Upper lobe of left lung (tissue), 6 donors: ENCODE measurements around the gene PLEKHF1. TPM values are rescaled to one million over a fixed set of nuclear protein-coding genes. Genes with fewer than 3 reads are reported as not detected.
"Not testable (repeated sequence)": the region's sequence is repeated elsewhere in the genome, so short reads cannot be mapped to it uniquely, and the experiment has no call there.

Experiments
- ATAC-seq, 2 donors: fragments of 200-7000 bp; cut with Tn5 transposase; one replicate each; pipeline ENCODE4 v1.9.1; 2022; ENCODE audit warnings: mild to moderate bottlenecking in 2 of 2, moderate library complexity in 2 of 2; ENCODE audit not compliant: low FRiP score in 2 of 2
- DNase-seq, 2 donors: peaks; one replicate each; pipeline ENCODE4 v3.0.0-alpha.2; 2019 to 2020
- H3K27ac ChIP-seq, 4 donors: fragments of 200-600 bp; sonication (generic); one replicate each; pipeline ENCODE4 v1.5.1; 2016 to 2019
- H3K27me3 ChIP-seq, 4 donors: fragments of 200-600 bp; sonication (generic); one replicate each; pipeline ENCODE4 v1.5.1; 2017 to 2019
- H3K36me3 ChIP-seq, 4 donors: fragments of 200-600 bp; sonication (generic); one replicate each; pipeline ENCODE4 v1.5.1; 2016 to 2019
- H3K4me1 ChIP-seq, 4 donors: fragments of 200-600 bp; sonication (generic); one replicate each; pipeline ENCODE4 v1.5.1; 2018 to 2019
- H3K4me3 ChIP-seq, 4 donors: fragments of 200-600 bp; sonication (generic); one replicate each; pipeline ENCODE4 v1.5.1; 2017 to 2019; ENCODE audit warnings: mild to moderate bottlenecking in 2 of 4, moderate library complexity in 1 of 4
- H3K9me3 ChIP-seq, 4 donors: fragments of 200-600 bp; sonication (generic); one replicate each; pipeline ENCODE4 v1.5.1; 2018 to 2019
- EP300 ChIP-seq, 4 donors: sonication (generic); formaldehyde crosslinking; IDR thresholded peaks; one replicate each; pipeline ENCODE4 v1.5.1; 2017; ENCODE audit warnings: antibody characterized with exemption in 4 of 4, control low read depth in 2 of 4
- POLR2A ChIP-seq, 4 donors: fragments of 450-650 bp; IDR thresholded peaks; one replicate each; pipeline ENCODE4 v1.5.1; 2016 to 2017; ENCODE audit warnings: antibody characterized with exemption in 4 of 4, mild to moderate bottlenecking in 2 of 4
- POLR2AphosphoS5 ChIP-seq, 2 donors: sonication (generic); formaldehyde crosslinking; IDR thresholded peaks; one replicate each; pipeline ENCODE4 v1.5.1; 2017; ENCODE audit warnings: antibody characterized with exemption in 2 of 2
- WGBS, 2 donors: methylation state at CpG; one replicate each; pipeline ENCODE4 v1.1.5; 2017 to 2018; 5-methylcytosine and 5-hydroxymethylcytosine counted together
- total RNA-seq, 6 donors: library from RNA; depleted of rRNA in 4 of 6; stranded (reverse); fragments of >200 nt in 4 of 6; gene quantifications; one replicate each; pipeline versions ENCODE4 v1.1.0 to v1.2.1, GENCODE V29; 2016 to 2021
- TF ChIP-seq, protein P1 (sequence below), 6 experiments: fragments of 450-650 bp in 4 of 6; fragments of 200-600 bp in 2 of 6; sonication (generic) in 2 of 6; IDR thresholded peaks; one replicate each; pipeline ENCODE4 v1.5.1; 2016 to 2019; ENCODE audit warnings: antibody characterized with exemption in 6 of 6
- donor health status: DM: no; HTN: no; CAD: no; lungs with moderate emphysema.
- donor health status: DM: no; HTN: yes; CAD: no; lungs with severe emphysema.

PLEKHF1 gene
- total RNA-seq, 6 donors from 2014 or later, result 10.6 to 21.0 (median 14.2) TPM

DNA sequence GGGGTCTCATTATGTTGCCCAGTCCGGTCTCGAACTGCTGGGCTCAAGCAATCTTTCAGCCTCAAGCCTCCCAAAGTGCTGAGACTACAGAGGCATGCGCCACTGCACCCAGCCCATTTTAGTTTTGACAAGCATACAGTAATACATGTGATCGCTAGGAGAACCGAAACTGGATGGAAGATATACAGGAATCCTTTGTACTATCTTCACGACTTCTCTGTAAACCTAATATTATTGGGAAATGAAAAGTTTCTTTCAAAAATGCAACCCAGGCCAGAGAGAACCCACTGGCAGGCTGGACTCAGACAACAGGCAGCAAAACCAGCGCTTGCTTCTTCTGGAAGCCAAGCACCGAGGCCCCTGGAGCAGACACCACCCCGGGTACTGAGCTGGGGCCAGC, 40.4 kb downstream of the PLEKHF1 start:
- no peak for TF ChIP-seq EP300 (IDR thresholded peaks at IDR 0.05)
- Histone ChIP-seq H3K27me3 (no peaks in the 10 kb centered on the region), H3K9me3 (no peaks in the 10 kb centered on the region), H3K27ac (no peak overlapping the region), H3K4me1 (no peaks in the 10 kb centered on the region), H3K36me3 (peaks cover 9 to 61% (median 42%) of the 10 kb centered on the region in 4 donors), H3K4me3 (no peak overlapping the region)
- DNase-seq (no peak), ATAC-seq (no peak)
- 93 to 95% methylated on average over 9 of the region's 9 CpGs for WGBS, 2 donors

DNA sequence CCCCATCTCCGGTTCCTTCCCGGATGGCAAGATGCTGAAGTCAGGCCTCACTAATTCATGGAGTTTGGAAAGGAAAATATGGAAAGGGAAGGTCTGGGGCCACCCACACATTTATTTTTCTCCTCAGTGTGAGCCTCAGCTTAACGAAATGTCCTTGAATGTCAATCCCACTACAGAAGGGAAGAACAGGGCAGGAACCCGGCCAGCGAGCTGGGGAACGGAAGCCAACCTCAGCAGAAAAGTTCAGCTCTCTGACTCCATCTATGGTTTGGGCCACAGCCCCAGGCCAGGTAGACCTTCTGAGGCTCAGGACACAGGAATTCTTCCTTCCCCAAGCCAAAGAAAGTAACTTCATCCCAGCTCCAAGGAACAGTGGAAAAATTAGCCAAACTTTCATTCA, 41.4 kb downstream of the PLEKHF1 start:
- H3K27ac ChIP-seq, result no peak overlapping the region
- no peaks in the 10 kb centered on the region for H3K9me3 ChIP-seq
- H3K4me3 ChIP-seq, result no peak overlapping the region
- DNase-seq (no peak), ATAC-seq (no peak)
- TF ChIP-seq EP300 (IDR thresholded peaks at IDR 0.05), result no peak
- TF ChIP-seq POLR2A (IDR thresholded peaks at IDR 0.05), result no peak
- TF ChIP-seq, protein P1, sequence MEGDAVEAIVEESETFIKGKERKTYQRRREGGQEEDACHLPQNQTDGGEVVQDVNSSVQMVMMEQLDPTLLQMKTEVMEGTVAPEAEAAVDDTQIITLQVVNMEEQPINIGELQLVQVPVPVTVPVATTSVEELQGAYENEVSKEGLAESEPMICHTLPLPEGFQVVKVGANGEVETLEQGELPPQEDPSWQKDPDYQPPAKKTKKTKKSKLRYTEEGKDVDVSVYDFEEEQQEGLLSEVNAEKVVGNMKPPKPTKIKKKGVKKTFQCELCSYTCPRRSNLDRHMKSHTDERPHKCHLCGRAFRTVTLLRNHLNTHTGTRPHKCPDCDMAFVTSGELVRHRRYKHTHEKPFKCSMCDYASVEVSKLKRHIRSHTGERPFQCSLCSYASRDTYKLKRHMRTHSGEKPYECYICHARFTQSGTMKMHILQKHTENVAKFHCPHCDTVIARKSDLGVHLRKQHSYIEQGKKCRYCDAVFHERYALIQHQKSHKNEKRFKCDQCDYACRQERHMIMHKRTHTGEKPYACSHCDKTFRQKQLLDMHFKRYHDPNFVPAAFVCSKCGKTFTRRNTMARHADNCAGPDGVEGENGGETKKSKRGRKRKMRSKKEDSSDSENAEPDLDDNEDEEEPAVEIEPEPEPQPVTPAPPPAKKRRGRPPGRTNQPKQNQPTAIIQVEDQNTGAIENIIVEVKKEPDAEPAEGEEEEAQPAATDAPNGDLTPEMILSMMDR (IDR thresholded peaks at IDR 0.05), result no peak
- TF ChIP-seq POLR2AphosphoS5 (IDR thresholded peaks at IDR 0.05), result no peak
- peaks cover 0 to 3% (median 0%) of the 10 kb centered on the region in 4 donors for H3K4me1 ChIP-seq
- peaks cover 8 to 57% (median 40%) of the 10 kb centered on the region in 4 donors for H3K36me3 ChIP-seq
- H3K27me3 ChIP-seq, result no peaks in the 10 kb centered on the region
- 94 to 100% methylated on average over 6 of the region's 6 CpGs for WGBS, 2 donors

DNA sequence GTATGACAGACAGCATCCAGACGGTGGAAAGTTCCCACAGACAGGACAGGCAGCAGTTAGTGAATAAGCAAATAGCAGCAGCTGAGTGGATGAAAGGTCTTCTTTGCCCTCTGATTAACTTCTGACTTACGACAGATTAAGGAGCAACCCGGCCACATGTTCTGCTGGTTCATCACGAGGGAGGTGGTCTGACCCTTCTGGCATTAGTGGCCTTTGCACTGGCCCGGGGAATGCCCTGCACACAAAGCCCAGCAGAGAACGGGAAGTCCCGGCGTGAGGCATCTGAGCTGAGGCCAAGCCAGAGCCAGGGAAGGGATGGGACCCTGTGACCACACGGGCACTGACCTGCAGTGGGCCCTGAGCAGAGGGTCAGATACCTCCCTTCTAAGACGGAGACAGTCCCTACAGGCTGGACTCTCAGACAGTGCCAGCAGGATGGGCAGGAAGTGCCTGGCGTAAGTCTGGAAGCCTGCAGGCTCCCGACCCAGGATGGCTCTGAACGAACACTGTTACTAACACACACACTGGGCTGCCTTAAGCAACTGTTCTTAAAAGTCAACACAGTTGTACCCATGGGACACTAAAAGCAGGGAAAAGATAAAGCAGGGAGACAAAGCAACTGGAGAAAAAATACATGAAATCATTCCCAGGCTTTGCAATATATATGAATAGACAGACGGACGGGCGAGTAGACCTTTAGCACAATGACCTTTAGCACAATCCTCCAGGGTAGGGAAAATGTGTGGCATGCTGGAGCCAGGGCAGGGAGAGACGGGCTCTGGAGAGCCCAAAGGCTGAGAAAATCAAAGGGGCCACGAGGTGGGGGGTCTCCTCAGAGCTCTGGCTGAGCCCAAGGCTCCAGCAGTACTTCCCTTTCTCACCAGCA, 43.5 kb downstream of the PLEKHF1 start:
- H3K9me3 ChIP-seq, result no peaks in the 10 kb centered on the region
- peaks cover 12 to 23% (median 15%) of the 10 kb centered on the region in 4 donors for H3K4me1 ChIP-seq
- TF ChIP-seq, protein P1 (IDR thresholded peaks at IDR 0.05), result no peak
- no peak for TF ChIP-seq EP300 (IDR thresholded peaks at IDR 0.05)
- TF ChIP-seq POLR2A (IDR thresholded peaks at IDR 0.05), result no peak
- TF ChIP-seq POLR2AphosphoS5 (IDR thresholded peaks at IDR 0.05), result no peak
- 81 to 82% methylated on average over 18 of the region's 18 CpGs for WGBS, 2 donors
- H3K36me3 ChIP-seq, result peaks cover 0 to 40% (median 25%) of the 10 kb centered on the region in 4 donors
- H3K4me3 ChIP-seq, result no peak overlapping the region
- DNase-seq (no peak), ATAC-seq (no peak)
- no peaks in the 10 kb centered on the region for H3K27me3 ChIP-seq
- H3K27ac ChIP-seq, result no peak overlapping the region

DNA sequence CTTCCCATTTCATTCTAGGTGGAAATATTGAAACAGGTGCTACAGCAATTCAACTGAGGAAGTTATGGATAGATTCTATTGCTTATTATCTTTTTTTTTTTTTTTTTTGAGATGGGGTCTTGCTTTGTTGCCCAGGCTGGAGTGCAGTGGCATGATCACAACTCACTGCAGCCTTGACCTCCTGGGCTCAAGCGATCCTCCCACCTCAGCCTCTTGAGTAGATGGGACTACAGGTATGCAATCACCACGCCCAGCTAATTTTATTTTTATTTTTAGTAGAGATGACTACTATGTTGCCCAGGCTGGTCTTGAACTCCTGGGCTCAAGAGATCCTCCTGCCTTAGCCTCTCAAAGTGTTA, 44.2 kb downstream of the PLEKHF1 start:
- Histone ChIP-seq H3K4me1 (peaks cover 19 to 29% (median 21%) of the 10 kb centered on the region in 4 donors), H3K36me3 (peaks cover 0 to 34% (median 19%) of the 10 kb centered on the region in 4 donors)
- not testable (repeated sequence) for H3K27ac ChIP-seq, H3K4me3 ChIP-seq, H3K27me3 ChIP-seq, ATAC-seq, DNase-seq, H3K9me3 ChIP-seq
- 86 to 88% methylated on average over 2 of the region's 2 CpGs for WGBS, 2 donors

DNA sequence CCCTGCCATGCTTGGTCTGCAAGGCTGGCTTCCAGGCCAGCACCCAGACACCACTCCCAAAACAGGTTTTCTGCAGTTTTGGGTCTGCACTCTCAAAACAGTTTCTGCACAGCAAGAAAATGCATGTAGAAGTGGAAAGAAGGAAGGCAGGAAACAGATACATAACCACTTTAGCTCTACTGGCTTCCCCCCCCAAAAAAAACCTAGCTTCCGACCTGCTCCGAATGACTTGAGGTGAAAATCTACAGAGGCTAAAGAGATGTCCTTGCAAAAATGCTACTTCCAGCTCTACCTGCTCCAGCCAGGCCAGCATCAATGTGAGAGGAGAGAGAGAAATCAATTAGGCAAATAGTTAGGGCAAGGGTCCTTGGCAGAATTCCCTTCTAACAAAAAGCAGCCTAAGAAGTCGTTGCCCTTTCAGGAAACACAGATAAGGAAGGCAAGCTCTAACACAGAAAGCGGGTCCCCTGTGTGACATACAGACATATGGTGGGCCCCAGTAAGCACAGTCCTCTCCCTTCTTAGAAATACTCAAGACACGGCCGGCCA, 46.4 kb downstream of the PLEKHF1 start:
- Histone ChIP-seq H3K27me3 (no peaks in the 10 kb centered on the region), H3K4me3 (no peak overlapping the region), H3K9me3 (no peaks in the 10 kb centered on the region), H3K36me3 (peaks cover 0 to 19% (median 11%) of the 10 kb centered on the region in 4 donors), H3K4me1 (peaks cover 30 to 45% (median 33%) of the 10 kb centered on the region in 4 donors), H3K27ac (no peak overlapping the region)
- ATAC-seq (no peak), DNase-seq (no peak)
- 71 to 72% methylated on average over 6 of the region's 6 CpGs for whole genome bisulfite sequencing, 2 donors
- TF ChIP-seq EP300 (IDR thresholded peaks at IDR 0.05), result no peak
- no peak for TF ChIP-seq POLR2A (IDR thresholded peaks at IDR 0.05)
- TF ChIP-seq, protein P1 (IDR thresholded peaks at IDR 0.05), result no peak
- no peak for TF ChIP-seq POLR2AphosphoS5 (IDR thresholded peaks at IDR 0.05)
